Mucosa of descending colon (tissue), 3 donors: ENCODE measurements around the gene ULK1. TPM values are rescaled to one million over a fixed set of nuclear protein-coding genes. Genes with fewer than 3 reads are reported as not detected.
"Not testable (repeated sequence)": the region's sequence is repeated elsewhere in the genome, so short reads cannot be mapped to it uniquely, and the experiment has no call there.

Source experiments
- ATAC-seq: fragments of 200-7000 bp; cut with Tn5 transposase; one replicate; pipeline ENCODE4 v1.9.1; 2020; ENCODE audit warnings: mild to moderate bottlenecking, moderate library complexity
- DNase-seq, 3 donors: peaks; one replicate each; pipeline ENCODE4 v3.0.0-alpha.2; 2020
- H3K36me3 ChIP-seq: fragments of 200-600 bp; one replicate; pipeline ENCODE4 v1.8.0; 2021; ENCODE audit warnings: low read depth, mild to moderate bottlenecking
- H3K4me1 ChIP-seq: fragments of 200-600 bp; one replicate; pipeline ENCODE4 v1.8.0; 2021; ENCODE audit warnings: low read depth, mild to moderate bottlenecking
- H3K4me3 ChIP-seq: fragments of 200-600 bp; one replicate; pipeline ENCODE4 v1.8.0; 2021; ENCODE audit warnings: mild to moderate bottlenecking
- H3K9me3 ChIP-seq: fragments of 200-600 bp; one replicate; pipeline ENCODE4 v1.8.0; 2021; ENCODE audit warnings: mild to moderate bottlenecking
- intact Hi-C, 2 donors: fragments of 100-400 bp; cut with DNase I in 1 of 2; cut with micrococcal nuclease in 1 of 2; formaldehyde crosslinking; loops; one replicate each; pipeline versions ENCODE4 v1.11.0 to v1.11.1; 2022; cut with DNase I, micrococcal nuclease
- total RNA-seq, 3 donors: library from RNA; stranded (reverse); fragmentation: NEBNext Ultra II Directional in 2 of 3; extraction: Animal tissue kit (Norgen Biotek cat#: 25700) in 2 of 3; gene quantifications; one replicate each; pipeline versions ENCODE4 v1.2.1 to v1.2.4, GENCODE V29; 2021 to 2023
- TF ChIP-seq, protein P1 (sequence below): fragments of 200-600 bp; IDR thresholded peaks from one replicate; pipeline ENCODE4 v1.8.0; 2022; ENCODE audit warnings: antibody characterized with exemption, mild to moderate bottlenecking
- donor health status: DM: no; HTN: no; CAD: no; lungs with moderate emphysema.
- donor health status: DM: no; HTN: no; CAD: no.
- donor health status: DM: no; HTN: yes; CAD: no.

Gene ULK1
- total RNA-seq, 3 donors from 2014 or later: 20.0 to 60.4 (median 28.3) TPM

- H3K9me3 ChIP-seq: no peaks in the 10 kb centered on the region
- H3K4me1 ChIP-seq: peaks cover 14% of the 10 kb centered on the region
- no peak overlapping the region for H3K4me3 ChIP-seq
- no peaks in the 10 kb centered on the region for H3K36me3 ChIP-seq
- DNase-seq (no peak), ATAC-seq (no peak)
- TF ChIP-seq, protein P1, sequence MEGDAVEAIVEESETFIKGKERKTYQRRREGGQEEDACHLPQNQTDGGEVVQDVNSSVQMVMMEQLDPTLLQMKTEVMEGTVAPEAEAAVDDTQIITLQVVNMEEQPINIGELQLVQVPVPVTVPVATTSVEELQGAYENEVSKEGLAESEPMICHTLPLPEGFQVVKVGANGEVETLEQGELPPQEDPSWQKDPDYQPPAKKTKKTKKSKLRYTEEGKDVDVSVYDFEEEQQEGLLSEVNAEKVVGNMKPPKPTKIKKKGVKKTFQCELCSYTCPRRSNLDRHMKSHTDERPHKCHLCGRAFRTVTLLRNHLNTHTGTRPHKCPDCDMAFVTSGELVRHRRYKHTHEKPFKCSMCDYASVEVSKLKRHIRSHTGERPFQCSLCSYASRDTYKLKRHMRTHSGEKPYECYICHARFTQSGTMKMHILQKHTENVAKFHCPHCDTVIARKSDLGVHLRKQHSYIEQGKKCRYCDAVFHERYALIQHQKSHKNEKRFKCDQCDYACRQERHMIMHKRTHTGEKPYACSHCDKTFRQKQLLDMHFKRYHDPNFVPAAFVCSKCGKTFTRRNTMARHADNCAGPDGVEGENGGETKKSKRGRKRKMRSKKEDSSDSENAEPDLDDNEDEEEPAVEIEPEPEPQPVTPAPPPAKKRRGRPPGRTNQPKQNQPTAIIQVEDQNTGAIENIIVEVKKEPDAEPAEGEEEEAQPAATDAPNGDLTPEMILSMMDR: no peak
- intact Hi-C loops: no loop called here
Observed at GRCh38 chr12:131948166-131948712, 53.8 kb downstream of the ULK1 start.

DNA sequence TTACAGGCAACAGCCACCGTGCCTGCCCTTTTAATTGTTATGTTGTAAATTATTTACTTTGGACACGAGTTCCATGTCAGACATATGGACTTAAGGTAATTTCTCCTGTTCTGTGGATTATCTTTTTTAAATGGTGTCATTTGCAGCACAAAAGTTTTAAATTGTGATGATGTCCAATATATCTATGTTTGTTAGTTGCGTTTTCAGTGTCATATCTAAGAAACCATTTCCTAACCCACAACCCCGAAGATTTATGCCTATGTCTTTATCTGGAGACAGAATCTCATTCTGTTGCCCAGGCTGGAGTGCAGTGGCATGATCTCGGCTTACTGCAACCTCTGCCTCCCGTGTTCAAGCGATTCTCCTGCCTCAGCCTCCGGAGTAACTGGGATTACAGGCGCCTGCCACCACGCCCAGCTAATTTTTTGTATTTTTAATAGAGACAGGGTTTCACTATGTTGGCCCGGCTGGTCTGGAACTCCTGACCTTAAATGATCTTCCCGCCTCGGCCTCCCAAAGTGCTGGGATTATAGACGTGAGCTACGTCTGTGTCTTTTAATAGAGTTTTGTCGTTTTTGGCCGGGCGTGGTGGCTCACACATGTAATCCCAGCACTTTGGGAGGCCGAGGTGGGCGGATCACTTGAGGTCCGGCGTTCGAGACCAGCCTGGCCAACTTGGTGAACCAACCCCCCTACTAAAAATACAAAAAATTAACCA is 54.5 kb downstream of the ULK1 start:
- intact Hi-C loops, ATAC-seq, H3K4me3 ChIP-seq, H3K9me3 ChIP-seq, DNase-seq, H3K36me3 ChIP-seq: not testable (repeated sequence)
- peaks cover 14% of the 10 kb centered on the region for H3K4me1 ChIP-seq

- peak; percentile 98 for ATAC-seq
- intact Hi-C loops: no loop called here
- TF ChIP-seq, protein P1: peak; percentile 58
Observed at GRCh38 chr12:131949431-131950181, 55.2 kb downstream of the ULK1 start, which contains the start of gene EP400. EP400 (plus strand) TSS chr12:131949942; CDS start chr12:131960620, 10,678 bp downstream.

DNA sequence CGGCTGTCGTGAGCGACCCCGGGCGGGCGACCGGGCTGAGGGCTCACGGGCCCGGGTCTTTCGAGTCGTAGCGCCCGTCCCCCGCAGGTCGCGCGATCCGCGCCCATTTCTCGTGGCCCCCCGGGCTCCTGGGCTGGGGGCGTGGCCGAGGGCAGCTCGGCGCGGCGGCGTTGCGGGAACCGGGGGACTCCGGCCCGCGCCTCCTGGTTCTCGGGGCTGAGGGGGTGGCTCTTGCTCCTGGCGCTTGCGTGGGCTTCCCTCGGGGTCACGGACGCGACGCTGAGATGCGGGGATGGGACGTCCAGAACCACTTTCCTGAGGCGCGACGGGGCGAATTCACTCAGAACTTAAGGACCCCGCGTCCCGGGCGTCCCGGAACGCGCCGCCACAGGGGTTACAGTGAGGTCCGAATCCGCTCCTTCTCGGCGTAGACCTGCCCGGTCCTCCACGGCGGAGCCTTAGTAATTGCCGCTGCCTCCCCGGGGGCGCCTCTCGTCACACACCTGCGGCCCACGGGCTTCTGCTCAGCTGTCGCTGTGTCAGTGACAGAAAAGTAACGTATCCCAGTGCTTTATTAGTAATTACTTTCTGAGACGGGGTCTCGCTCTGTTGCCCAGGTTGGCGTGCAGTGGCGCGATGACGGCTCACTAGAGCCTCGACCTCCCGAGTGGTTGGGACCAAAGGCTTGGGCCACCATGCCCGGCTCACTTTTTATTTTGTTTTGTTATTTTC is 55.9 kb downstream of the ULK1 start:
- no peaks in the 10 kb centered on the region for H3K9me3 ChIP-seq
- intact Hi-C loops: no loop called here
- H3K36me3 ChIP-seq: no peaks in the 10 kb centered on the region
- ATAC-seq (peak; percentile 27), DNase-seq (peak in 2 of 3 donors; percentile 72 to 73)
- H3K4me1 ChIP-seq: peaks cover 14% of the 10 kb centered on the region
- H3K4me3 ChIP-seq: peak overlapping the region; percentile 92
- TF ChIP-seq, protein P1: no peak

More at GRCh38 chr12:131949431-131950181, 55.2 kb downstream of the ULK1 start, which contains the start of gene EP400:
- H3K4me3 ChIP-seq: peak within 1 kb of the TSS; percentile 92
- H3K4me1 ChIP-seq: peaks cover 14% of the 10 kb centered on the region
- no peaks in the 10 kb centered on the region for H3K9me3 ChIP-seq
- H3K36me3 ChIP-seq: no peaks in the 10 kb centered on the region
- DNase-seq: peak; percentile 98

DNA sequence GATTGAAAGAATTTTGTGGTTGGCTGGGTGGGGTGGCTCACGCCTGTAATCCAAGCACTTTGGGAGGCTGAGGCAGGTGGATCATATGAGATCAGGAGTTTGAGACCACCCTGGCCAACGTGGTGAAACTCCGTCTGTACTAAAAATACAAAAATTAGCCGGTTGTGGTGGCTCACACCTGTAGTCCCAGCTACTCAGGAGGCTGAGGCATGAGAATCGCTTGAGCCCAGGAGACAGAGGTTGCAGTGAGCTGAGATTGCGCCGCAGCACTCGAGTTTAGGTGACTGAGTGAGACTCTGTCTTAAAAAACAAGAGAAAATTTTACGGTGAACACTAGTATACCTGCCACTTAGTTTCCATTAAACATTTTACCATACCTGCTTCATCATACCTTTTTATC is 59.4 kb downstream of the ULK1 start:
- H3K36me3 ChIP-seq, ATAC-seq, DNase-seq, intact Hi-C loops, H3K9me3 ChIP-seq, H3K4me3 ChIP-seq: not testable (repeated sequence)
- H3K4me1 ChIP-seq: peaks cover 24% of the 10 kb centered on the region

GRCh38 chr12:131954460-131954859 is 60.0 kb downstream of the ULK1 start:
- H3K9me3 ChIP-seq, intact Hi-C loops, H3K36me3 ChIP-seq, ATAC-seq, DNase-seq, H3K4me3 ChIP-seq: not testable (repeated sequence)
- H3K4me1 ChIP-seq: peaks cover 18% of the 10 kb centered on the region
